Measurements from ENCODE around the gene MAST3. TPM values are rescaled to one million over a fixed set of nuclear protein-coding genes. Genes with fewer than 3 reads are reported as not detected.
"Not testable (repeated sequence)": the region's sequence is repeated elsewhere in the genome, so short reads cannot be mapped to it uniquely, and the experiment has no call there.

Gene MAST3
- total and polyA plus RNA-seq, 8 donors: 13.7 to 27.5 (median 23.6) TPM

GRCh38 chr19:18101268-18101667, 3.7 kb downstream of the MAST3 start:
- Histone ChIP-seq H3K4me3 (no peak overlapping the region), H3K36me3 (no peaks in the 10 kb centered on the region), H3K27ac (no peak overlapping the region), H3K27me3 (no peaks in the 10 kb centered on the region), H3K9me3 (no peaks in the 10 kb centered on the region), H3K4me1 (peaks cover 0 to 7% (median 0%) of the 10 kb centered on the region in 3 donors)
- 71 to 73% methylated on average over 3 of the region's 3 CpGs for WGBS, 2 donors
- ATAC-seq (no peak), DNase-seq (peak in 1 of 6 donors; percentile 22), FAIRE-seq (no peak)
- TF ChIP-seq CTCF (IDR thresholded peaks at IDR 0.05): no peak
- intact Hi-C loops (cut with DNase I): no loop called here

GRCh38 chr19:18102916-18103542, 5.5 kb downstream of the MAST3 start:
- no peak overlapping the region for H3K4me3 ChIP-seq
- no peaks in the 10 kb centered on the region for H3K27me3 ChIP-seq
- no peak for TF ChIP-seq CTCF (IDR thresholded peaks at IDR 0.05)
- H3K9me3 ChIP-seq: no peaks in the 10 kb centered on the region
- H3K27ac ChIP-seq: no peak overlapping the region
- FAIRE-seq (no peak), ATAC-seq (no peak), DNase-seq (peak in 1 of 6 donors; percentile 35)
- H3K4me1 ChIP-seq: peaks cover 0 to 7% (median 0%) of the 10 kb centered on the region in 3 donors
- 80 to 87% methylated on average over 15 of the region's 15 CpGs for WGBS, 2 donors
- H3K36me3 ChIP-seq: no peaks in the 10 kb centered on the region
- intact Hi-C loops (cut with DNase I): no loop called here

- 65 to 66% methylated on average over 5 of the region's 5 CpGs for WGBS, 2 donors
- DNase-seq: no peak
- Histone ChIP-seq H3K4me1 (peaks cover 0 to 9% (median 7%) of the 10 kb centered on the region in 3 donors), H3K27me3 (no peaks in the 10 kb centered on the region), H3K36me3 (no peaks in the 10 kb centered on the region), H3K9me3 (no peaks in the 10 kb centered on the region), H3K4me3 (peak overlapping the region in 3 of 4 donors; percentile 23 to 40 (median 27)), H3K27ac (peak overlapping the region; percentile 45 to 65 (median 58))
- no peak for TF ChIP-seq CTCF (IDR thresholded peaks at IDR 0.05)
- no peak for ATAC-seq
- intact Hi-C loops (cut with DNase I): no loop called here
- no peak for FAIRE-seq
Observed at GRCh38 chr19:18104793-18105131, 7.2 kb downstream of the MAST3 start.

- DNase-seq; H3K4me1 ChIP-seq; H3K27me3 ChIP-seq; H3K36me3 ChIP-seq; intact Hi-C loops (cut with DNase I); H3K9me3 ChIP-seq; ATAC-seq; FAIRE-seq; H3K4me3 ChIP-seq; H3K27ac ChIP-seq: not testable (repeated sequence)
- 78 to 84% methylated on average over 7 of the region's 7 CpGs for WGBS, 2 donors
Observed at GRCh38 chr19:18105259-18105658, 7.7 kb downstream of the MAST3 start.

- H3K9me3 ChIP-seq: no peaks in the 10 kb centered on the region
- 93 to 96% methylated on average over 9 of the region's 9 CpGs for WGBS, 2 donors
- ATAC-seq (no peak), FAIRE-seq (no peak), DNase-seq (no peak)
- no peaks in the 10 kb centered on the region for H3K27me3 ChIP-seq
- intact Hi-C loops (cut with DNase I): no loop called here
- H3K4me1 ChIP-seq: peaks cover 6 to 17% (median 11%) of the 10 kb centered on the region in 3 donors
- H3K27ac ChIP-seq: no peak overlapping the region
- no peaks in the 10 kb centered on the region for H3K36me3 ChIP-seq
- TF ChIP-seq CTCF (IDR thresholded peaks at IDR 0.05): no peak
- H3K4me3 ChIP-seq: no peak overlapping the region
Observed at GRCh38 chr19:18107235-18107634, 9.7 kb downstream of the MAST3 start.

Data from pancreas (tissue), 10 donors.